Stomach (tissue), 9 donors: ENCODE measurements around the gene MAP3K5. TPM values are rescaled to one million over a fixed set of nuclear protein-coding genes. Genes with fewer than 3 reads are reported as not detected.
"Not testable (repeated sequence)": the region's sequence is repeated elsewhere in the genome, so short reads cannot be mapped to it uniquely, and the experiment has no call there.

ENCODE experiments used
- DNase-seq, 2 donors: peaks; one replicate each; pipeline versions ENCODE4 v3.0.0 to v3.0.0-alpha.2; 2013 to 2019
- H3K27ac ChIP-seq, 5 donors: fragments of 200-600 bp in 4 of 5; sonication (generic) in 4 of 5; one replicate each; pipeline ENCODE4 v1.5.1; 2013 to 2019; ENCODE audit warnings: mild to moderate bottlenecking in 1 of 5, moderate library complexity in 1 of 5
- H3K27me3 ChIP-seq, 3 donors: fragments of 200-600 bp; sonication (generic); one replicate each; pipeline ENCODE4 v1.5.1; 2017 to 2019; ENCODE audit warnings: mixed run types in 1 of 3
- H3K36me3 ChIP-seq, 4 donors: fragments of 200-600 bp; sonication (generic); 1 replicate in 3 of 4; 2 replicates in 1 of 4; pipeline ENCODE4 v1.5.1; 2016 to 2019
- H3K4me1 ChIP-seq, 4 donors: fragments of 200-600 bp; sonication (generic); one replicate each; pipeline ENCODE4 v1.5.1; 2016 to 2019
- H3K4me3 ChIP-seq, 4 donors: fragments of 200-600 bp; sonication (generic) in 3 of 4; one replicate each; pipeline ENCODE4 v1.5.1; 2016 to 2019; ENCODE audit warnings: mild to moderate bottlenecking in 1 of 4
- H3K9me3 ChIP-seq, 4 donors: fragments of 200-600 bp; sonication (generic); one replicate each; pipeline ENCODE4 v1.5.1; 2016 to 2019
- EP300 ChIP-seq: sonication (generic); formaldehyde crosslinking; IDR thresholded peaks from one replicate; pipeline ENCODE4 v1.6.1; 2017; ENCODE audit warnings: antibody characterized with exemption
- POLR2A ChIP-seq, 4 donors: fragments of 450-650 bp; IDR thresholded peaks; one replicate each; pipeline ENCODE4 v1.6.1; 2016; ENCODE audit warnings: antibody characterized with exemption in 4 of 4, control low read depth in 2 of 4, mild to moderate bottlenecking in 1 of 4, moderate library complexity in 1 of 4
- POLR2AphosphoS5 ChIP-seq, 3 donors: sonication (generic); formaldehyde crosslinking; IDR thresholded peaks; one replicate each; pipeline ENCODE4 v1.6.1; 2016; ENCODE audit warnings: antibody characterized with exemption in 3 of 3
- WGBS, 5 donors: extraction: QIAGEN DNeasy Blood & Tissue Kit in 3 of 5; methylation state at CpG; one replicate each; pipeline versions ENCODE4 v1.1.5 to v1.1.7; 2013 to 2018; 5-methylcytosine and 5-hydroxymethylcytosine counted together
- intact Hi-C: fragments of 100-400 bp; cut with DNase I; formaldehyde crosslinking; loops from one replicate; pipeline ENCODE4 v1.15.1; 2023; ENCODE audit warnings: low total_unique reads
- polyA plus RNA-seq, 3 donors: library from polyadenylated mRNA; stranded (reverse); fragments of 200-250 nt; gene quantifications; one replicate each; pipeline ENCODE4 v1.2.3, GENCODE V29; 2013
- total RNA-seq, 5 donors: library from RNA; depleted of rRNA; stranded (reverse); fragments of >200 nt; gene quantifications; one replicate each; pipeline versions ENCODE4 v1.1.0 to v1.2.3, GENCODE V29; 2014 to 2016
- TF ChIP-seq, protein P1 (sequence below), 7 experiments: fragments of 450-650 bp in 4 of 7; fragments of 200-600 bp in 3 of 7; sonication (generic) in 3 of 7; IDR thresholded peaks; one replicate each; pipeline ENCODE4 v1.5.1; 2016 to 2019; ENCODE audit warnings: antibody characterized with exemption in 7 of 7, control low read depth in 2 of 7, mild to moderate bottlenecking in 1 of 7
- donor health status: healthy with polysubstance abuse.
- donor health status: Bipolar disorder and iron deficiency.
- donor health status: healthy.

Gene MAP3K5
- total and polyA plus RNA-seq, 8 donors, result 4.9 to 40.3 (median 23.6) TPM

GRCh38 chr6:136790411-136791295, 1.6 kb downstream of the MAP3K5 start:
- no peak for DNase-seq
- H3K27me3 ChIP-seq, result no peaks in the 10 kb centered on the region
- no peaks in the 10 kb centered on the region for H3K9me3 ChIP-seq
- H3K4me1 ChIP-seq, result peaks cover 37 to 61% (median 52%) of the 10 kb centered on the region in 4 donors
- peak overlapping the region; percentile 72 to 94 (median 90) for H3K4me3 ChIP-seq
- peak overlapping the region; percentile 96 to 99 (median 98) for H3K27ac ChIP-seq
- 7 to 18% (median 9%) methylated on average over 7 of the region's 7 CpGs for WGBS, 5 donors
- intact Hi-C loops, result no loop called here
- H3K36me3 ChIP-seq, result no peaks in the 10 kb centered on the region
- TF ChIP-seq POLR2A (IDR thresholded peaks at IDR 0.05), result no peak

DNA sequence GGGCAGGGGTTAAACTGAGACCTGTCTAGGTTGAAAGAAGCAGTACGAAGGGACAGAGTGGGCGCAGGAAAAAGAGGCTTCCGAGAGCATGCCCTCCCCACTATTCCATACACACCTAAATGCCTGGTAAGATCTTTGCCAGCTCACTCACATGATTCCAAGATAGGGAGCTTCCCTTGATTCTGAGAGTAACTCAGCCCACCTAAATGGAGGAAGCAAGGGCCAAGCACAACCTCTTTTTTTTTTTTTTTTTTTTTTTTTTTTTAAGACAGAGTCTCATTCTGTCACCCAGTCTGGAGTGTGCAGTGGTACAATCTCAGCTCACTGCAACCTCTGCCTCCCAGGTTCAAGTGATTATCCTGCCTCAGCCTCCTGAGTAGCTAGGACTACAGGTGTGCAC, 2.8 kb downstream of the MAP3K5 start:
- H3K27me3 ChIP-seq, intact Hi-C loops, H3K36me3 ChIP-seq, H3K9me3 ChIP-seq, DNase-seq: not testable (repeated sequence)
- WGBS, 5 donors, result 49 to 81% (median 66%) methylated on average over 3 of the region's 3 CpGs
- Histone ChIP-seq H3K27ac (peak overlapping the region in 4 of 5 donors; percentile 49 to 99 (median 97)), H3K4me1 (peaks cover 48 to 73% (median 64%) of the 10 kb centered on the region in 4 donors), H3K4me3 (peak overlapping the region; percentile 72 to 94 (median 90))

- peak overlapping the region in 4 of 5 donors; percentile 18 to 99 (median 97) for H3K27ac ChIP-seq
- no peaks in the 10 kb centered on the region for H3K9me3 ChIP-seq
- DNase-seq, result peak in 1 of 2 donors; percentile 66
- WGBS, 5 donors, result 48 to 64% (median 55%) methylated on average over 7 of the region's 7 CpGs
- H3K4me3 ChIP-seq, result peak overlapping the region in 3 of 4 donors; percentile 72 to 94 (median 89)
- intact Hi-C loops, result no loop called here
- peaks cover 50 to 78% (median 69%) of the 10 kb centered on the region in 4 donors for H3K4me1 ChIP-seq
- no peak for TF ChIP-seq EP300
- TF ChIP-seq, protein P1, sequence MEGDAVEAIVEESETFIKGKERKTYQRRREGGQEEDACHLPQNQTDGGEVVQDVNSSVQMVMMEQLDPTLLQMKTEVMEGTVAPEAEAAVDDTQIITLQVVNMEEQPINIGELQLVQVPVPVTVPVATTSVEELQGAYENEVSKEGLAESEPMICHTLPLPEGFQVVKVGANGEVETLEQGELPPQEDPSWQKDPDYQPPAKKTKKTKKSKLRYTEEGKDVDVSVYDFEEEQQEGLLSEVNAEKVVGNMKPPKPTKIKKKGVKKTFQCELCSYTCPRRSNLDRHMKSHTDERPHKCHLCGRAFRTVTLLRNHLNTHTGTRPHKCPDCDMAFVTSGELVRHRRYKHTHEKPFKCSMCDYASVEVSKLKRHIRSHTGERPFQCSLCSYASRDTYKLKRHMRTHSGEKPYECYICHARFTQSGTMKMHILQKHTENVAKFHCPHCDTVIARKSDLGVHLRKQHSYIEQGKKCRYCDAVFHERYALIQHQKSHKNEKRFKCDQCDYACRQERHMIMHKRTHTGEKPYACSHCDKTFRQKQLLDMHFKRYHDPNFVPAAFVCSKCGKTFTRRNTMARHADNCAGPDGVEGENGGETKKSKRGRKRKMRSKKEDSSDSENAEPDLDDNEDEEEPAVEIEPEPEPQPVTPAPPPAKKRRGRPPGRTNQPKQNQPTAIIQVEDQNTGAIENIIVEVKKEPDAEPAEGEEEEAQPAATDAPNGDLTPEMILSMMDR (IDR thresholded peaks at IDR 0.05), result no peak
- TF ChIP-seq POLR2AphosphoS5 (IDR thresholded peaks at IDR 0.05), result peak in 2 of 3 donors; percentile 48 to 66
- no peaks in the 10 kb centered on the region for H3K27me3 ChIP-seq
- H3K36me3 ChIP-seq, result peaks cover 0 to 4% (median 0%) of the 10 kb centered on the region in 4 donors
Measured at GRCh38 chr6:136788069-136788902, 4.0 kb downstream of the MAP3K5 start.

DNA sequence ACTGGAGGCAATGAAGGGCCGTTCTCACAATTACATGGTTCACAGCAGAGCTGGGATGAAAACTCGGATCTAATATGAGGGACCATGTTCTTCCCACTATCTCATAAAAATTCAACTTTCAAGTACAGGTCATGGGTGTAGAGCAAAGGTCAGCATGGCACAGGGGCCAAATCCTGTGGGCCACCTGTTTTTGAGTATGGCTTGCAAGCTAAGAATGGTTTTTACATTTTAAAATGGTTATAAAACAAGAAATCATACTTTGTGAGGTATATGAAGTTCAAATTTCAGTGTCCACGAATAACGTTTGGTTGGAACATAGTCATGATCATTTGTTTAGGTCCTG, 4.6 kb downstream of the MAP3K5 start:
- Histone ChIP-seq H3K36me3 (peaks cover 0 to 4% (median 0%) of the 10 kb centered on the region in 4 donors), H3K9me3 (no peaks in the 10 kb centered on the region), H3K4me3 (peak overlapping the region in 1 of 4 donors; percentile 94), H3K4me1 (peaks cover 48 to 81% (median 70%) of the 10 kb centered on the region in 4 donors), H3K27ac (peak overlapping the region; percentile 39 to 99 (median 96)), H3K27me3 (no peaks in the 10 kb centered on the region)
- intact Hi-C loops, result no loop called here
- 58 to 67% (median 65%) methylated on average over 4 of the region's 4 CpGs for WGBS, 5 donors
- TF ChIP-seq, protein P1 (IDR thresholded peaks at IDR 0.05), result no peak
- TF ChIP-seq POLR2A (IDR thresholded peaks at IDR 0.05), result no peak
- TF ChIP-seq POLR2AphosphoS5 (IDR thresholded peaks at IDR 0.05), result no peak
- no peak for TF ChIP-seq EP300
- DNase-seq, result no peak

DNA sequence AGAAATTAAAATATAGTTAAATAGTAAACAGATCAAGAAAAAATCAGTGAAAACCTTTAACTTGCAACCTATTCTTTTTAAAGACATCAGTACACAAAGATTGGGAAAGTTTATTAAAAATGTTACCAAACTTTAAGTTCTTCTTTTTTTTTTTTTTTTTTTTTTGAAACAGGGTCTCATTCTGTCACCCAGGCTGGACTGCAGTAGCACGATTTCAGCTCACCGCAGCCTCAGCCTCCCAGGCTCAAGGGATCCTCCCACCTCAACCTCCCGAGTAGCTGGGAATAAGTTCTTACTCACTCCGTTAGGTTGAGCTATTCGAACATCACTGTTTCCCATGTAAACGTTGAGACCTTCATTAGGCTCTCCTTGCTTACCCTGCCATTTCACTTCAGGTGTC, 5.6 kb downstream of the MAP3K5 start:
- Histone ChIP-seq H3K36me3 (peaks cover 0 to 4% (median 0%) of the 10 kb centered on the region in 4 donors), H3K27ac (peak overlapping the region in 4 of 5 donors; percentile 58 to 99 (median 97)), H3K4me1 (peaks cover 48 to 91% (median 75%) of the 10 kb centered on the region in 4 donors), H3K27me3 (no peaks in the 10 kb centered on the region), H3K9me3 (no peaks in the 10 kb centered on the region), H3K4me3 (peak overlapping the region in 1 of 4 donors; percentile 94)
- intact Hi-C loops, result no loop called here
- TF ChIP-seq, protein P1 (IDR thresholded peaks at IDR 0.05), result no peak
- no peak for DNase-seq
- 85 to 94% (median 89%) methylated on average over 6 of the region's 6 CpGs for WGBS, 5 donors
